WTC11 (cell line): ENCODE measurements around the gene LYRM1.

ENCODE experiments used
- AFF4 ChIP-seq: sonication (generic); formaldehyde crosslinking; IDR thresholded peaks from 2 replicates; pipeline ENCODE4 v1.8.1; 2023; ENCODE audit warnings: mild to moderate bottlenecking, missing genetic modification reagents, borderline replicate concordance
- CTCF ChIP-seq: fragments of 200-600 bp; IDR thresholded peaks from 2 replicates; pipeline ENCODE4 v1.8.0; 2022; ENCODE audit warnings: antibody characterized with exemption
- GABPB1 ChIP-seq: sonication (generic); formaldehyde crosslinking; IDR thresholded peaks from 2 replicates; pipeline ENCODE4 v1.8.1; 2023; ENCODE audit warnings: mild to moderate bottlenecking, missing genetic modification reagents
- GRHL2 ChIP-seq: fragments of 250-450 bp; sonication (Bioruptor Pico); IDR thresholded peaks from 2 replicates; pipeline ENCODE4 v1.8.0; 2022; ENCODE audit warnings: mild to moderate bottlenecking, moderate library complexity; ENCODE audit not compliant: insufficient replicate concordance, severe bottlenecking
- MAX ChIP-seq: sonication (generic); formaldehyde crosslinking; IDR thresholded peaks from 2 replicates; pipeline ENCODE4 v1.8.0; 2022; ENCODE audit warnings: mild to moderate bottlenecking, missing genetic modification reagents
- NFYB ChIP-seq: sonication (generic); formaldehyde crosslinking; conservative IDR thresholded peaks from 2 replicates; pipeline ENCODE4 v1.8.0; 2022; ENCODE audit warnings: low read depth, missing genetic modification reagents
- PREB ChIP-seq: sonication (generic); formaldehyde crosslinking; IDR thresholded peaks from 2 replicates; pipeline ENCODE4 v1.8.1; 2022; ENCODE audit warnings: mild to moderate bottlenecking, missing genetic modification reagents, moderate library complexity, borderline replicate concordance
- SP1 ChIP-seq: sonication (generic); formaldehyde crosslinking; conservative IDR thresholded peaks from 2 replicates; pipeline ENCODE4 v1.8.1; 2022; ENCODE audit warnings: missing genetic modification reagents
- USF2 ChIP-seq: sonication (generic); formaldehyde crosslinking; IDR thresholded peaks from 2 replicates; pipeline ENCODE4 v1.8.1; 2023; ENCODE audit warnings: mild to moderate bottlenecking, missing genetic modification reagents, moderate library complexity
- ZBTB21 ChIP-seq: sonication (generic); formaldehyde crosslinking; IDR thresholded peaks from 2 replicates; pipeline ENCODE4 v1.8.1; 2023; ENCODE audit warnings: mild to moderate bottlenecking, missing genetic modification reagents, borderline replicate concordance
- ZBTB43 ChIP-seq: sonication (generic); formaldehyde crosslinking; IDR thresholded peaks from 2 replicates; pipeline ENCODE4 v1.8.1; 2023; ENCODE audit warnings: mild to moderate bottlenecking, missing genetic modification reagents
- ZNF219 ChIP-seq: sonication (generic); formaldehyde crosslinking; IDR thresholded peaks from 2 replicates; pipeline ENCODE4 v1.8.0; 2023; ENCODE audit warnings: missing genetic modification reagents, mild to moderate bottlenecking, borderline replicate concordance

- TF ChIP-seq GRHL2 (CRISPR knock-in tag) (no peak), CTCF (no peak), GABPB1 (no peak), ZBTB21 (CRISPR knock-in tag) (no peak), SP1 (CRISPR knock-in tag) (no peak), PREB (CRISPR knock-in tag) (no peak), ZBTB43 (CRISPR knock-in tag) (no peak), AFF4 (CRISPR knock-in tag) (no peak), MAX (no peak), USF2 (CRISPR knock-in tag) (no peak), NFYB (CRISPR knock-in tag) (no peak), ZNF219 (no peak)
Observed at GRCh38 chr16:20916942-20917341, 16.4 kb downstream of the LYRM1 start.
